SH-SY5Y (cell line): Measurements from ENCODE around the gene PCDHGA1.

Experiments used
- GATA2 ChIP-seq: IDR thresholded peaks from 2 replicates; pipeline ENCODE4 v1.6.1; 2011; ENCODE audit warnings: mild to moderate bottlenecking, low read depth, low read length
- GATA3 ChIP-seq: IDR thresholded peaks from 2 replicates; pipeline ENCODE4 v1.6.1; 2011; ENCODE audit warnings: low read depth, mild to moderate bottlenecking, low read length, moderate library complexity

DNA sequence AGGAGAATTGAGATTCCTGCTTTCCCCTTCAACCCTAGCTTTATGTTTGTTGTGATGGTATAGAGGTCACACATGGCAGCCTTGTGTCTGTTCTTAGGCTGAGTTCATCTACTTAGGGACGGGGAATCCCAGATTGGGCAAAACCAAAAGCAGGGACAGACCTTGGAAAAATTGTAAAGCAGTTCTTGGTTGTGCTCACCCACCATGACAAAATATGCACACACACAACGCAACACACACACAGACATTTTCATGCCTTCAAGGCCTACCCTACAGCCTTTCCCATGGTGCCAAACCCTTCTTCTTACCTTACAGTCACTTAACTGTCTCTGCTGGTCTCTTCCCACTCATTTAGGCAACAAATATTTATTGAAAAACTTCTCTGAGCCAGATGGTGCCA lies 173.4 kb downstream of the PCDHGA1 start:
- no peak for TF ChIP-seq GATA3
- no peak for TF ChIP-seq GATA2
